Liver (tissue), 9 donors: ENCODE data around the gene SCLY. TPM values are rescaled to one million over a fixed set of nuclear protein-coding genes. Genes with fewer than 3 reads are reported as not detected.

Source experiments
- DNase-seq: peaks from one replicate; pipeline ENCODE4 v3.0.0-alpha.2; 2017; ENCODE audit warnings: low spot score
- H3K27ac ChIP-seq, 2 donors: one replicate each; pipeline ENCODE4 v1.7.0; 2013; ENCODE audit warnings: inconsistent platforms in 2 of 2, low read length in 2 of 2, control low read depth in 1 of 2, low read depth in 1 of 2, mild to moderate bottlenecking in 1 of 2
- H3K27me3 ChIP-seq, 4 donors: one replicate each; pipeline versions ENCODE4 v1.6.1 to v1.7.0; 2013; ENCODE audit warnings: low read length in 3 of 4, inconsistent platforms in 1 of 4, mild to moderate bottlenecking in 1 of 4, moderate library complexity in 1 of 4; ENCODE audit not compliant: control insufficient read depth in 4 of 4, insufficient read depth in 4 of 4
- H3K36me3 ChIP-seq, 4 donors: one replicate each; pipeline versions ENCODE4 v1.6.1 to v1.7.0; 2013; ENCODE audit warnings: low read length in 3 of 4, mild to moderate bottlenecking in 3 of 4, low read depth in 1 of 4, moderate library complexity in 1 of 4; ENCODE audit not compliant: control insufficient read depth in 4 of 4, insufficient read depth in 3 of 4
- H3K4me1 ChIP-seq, 4 donors: one replicate each; pipeline versions ENCODE4 v1.6.1 to v1.7.0; 2013; ENCODE audit warnings: low read length in 3 of 4, mild to moderate bottlenecking in 3 of 4, moderate library complexity in 1 of 4; ENCODE audit not compliant: control insufficient read depth in 4 of 4, insufficient read depth in 4 of 4
- H3K4me3 ChIP-seq, 3 donors: one replicate each; pipeline versions ENCODE4 v1.6.1 to v1.7.0; 2013; ENCODE audit warnings: low read length in 3 of 3, control low read depth in 1 of 3, low read depth in 1 of 3, mild to moderate bottlenecking in 1 of 3
- H3K9ac ChIP-seq, 2 donors: one replicate each; pipeline ENCODE4 v1.7.0; 2013; ENCODE audit warnings: low read length in 2 of 2, mild to moderate bottlenecking in 2 of 2, moderate library complexity in 2 of 2, control low read depth in 1 of 2, low read depth in 1 of 2
- H3K9me3 ChIP-seq, 4 donors: one replicate each; pipeline versions ENCODE4 v1.6.1 to v1.7.0; 2013; ENCODE audit warnings: low read length in 3 of 4; ENCODE audit not compliant: control insufficient read depth in 4 of 4
- CTCF ChIP-seq: fragments of 150-350 bp; IDR thresholded peaks from 2 replicates; pipeline ENCODE4 v1.5.1; 2017; ENCODE audit warnings: improper control_type of control experiment, low read depth, low read length; ENCODE audit not compliant: missing input control
- EGR1 ChIP-seq, 2 donors: IDR thresholded peaks; 2 replicates each; pipeline ENCODE4 v1.6.1; 2016 to 2018; ENCODE audit warnings: antibody characterized with exemption in 2 of 2, low read depth in 2 of 2
- FOXA1 ChIP-seq: IDR thresholded peaks from 2 replicates; pipeline ENCODE4 v1.6.1; 2016; ENCODE audit warnings: antibody characterized with exemption
- FOXA2 ChIP-seq: IDR thresholded peaks from 2 replicates; pipeline ENCODE4 v1.6.1; 2016; ENCODE audit warnings: antibody characterized with exemption
- GABPA ChIP-seq, 2 donors: IDR thresholded peaks in 1 of 2; conservative IDR thresholded peaks in 1 of 2; 2 replicates each; pipeline ENCODE4 v1.6.1; 2016; ENCODE audit warnings: antibody characterized with exemption in 2 of 2, mild to moderate bottlenecking in 1 of 2, moderate library complexity in 1 of 2
- HNF4A ChIP-seq, 2 donors: conservative IDR thresholded peaks; 2 replicates each; pipeline ENCODE4 v1.6.1; 2016; ENCODE audit warnings: antibody characterized with exemption in 2 of 2, mild to moderate bottlenecking in 2 of 2
- HNF4G ChIP-seq: IDR thresholded peaks from 2 replicates; pipeline ENCODE4 v1.6.1; 2016; ENCODE audit warnings: antibody characterized with exemption
- JUND ChIP-seq, 2 donors: IDR thresholded peaks; 2 replicates each; pipeline ENCODE4 v1.6.1; 2016; ENCODE audit warnings: antibody characterized with exemption in 2 of 2
- MAX ChIP-seq: IDR thresholded peaks from 2 replicates; pipeline ENCODE4 v1.6.1; 2016; ENCODE audit warnings: antibody characterized with exemption
- RAD21 ChIP-seq, 2 donors: IDR thresholded peaks; 2 replicates each; pipeline ENCODE4 v1.6.1; 2016; ENCODE audit warnings: antibody characterized with exemption in 2 of 2, mild to moderate bottlenecking in 2 of 2
- REST ChIP-seq: IDR thresholded peaks from 2 replicates; pipeline ENCODE4 v1.6.1; 2016; ENCODE audit warnings: antibody characterized with exemption, mild to moderate bottlenecking
- RXRA ChIP-seq, 2 donors: IDR thresholded peaks; 2 replicates each; pipeline ENCODE4 v1.6.1; 2017 to 2018; ENCODE audit warnings: antibody characterized with exemption in 2 of 2, mild to moderate bottlenecking in 1 of 2
- SP1 ChIP-seq: IDR thresholded peaks from 2 replicates; pipeline ENCODE4 v1.6.1; 2018; ENCODE audit warnings: antibody characterized with exemption, mild to moderate bottlenecking
- YY1 ChIP-seq: IDR thresholded peaks from 2 replicates; pipeline ENCODE4 v1.6.1; 2016; ENCODE audit warnings: antibody characterized with exemption, mild to moderate bottlenecking
- ZBTB33 ChIP-seq: IDR thresholded peaks from 2 replicates; pipeline ENCODE4 v1.6.1; 2016; ENCODE audit warnings: antibody characterized with exemption
- WGBS: extraction: QIAGEN DNeasy Blood & Tissue Kit; methylation state at CpG from one replicate; pipeline ENCODE4 v1.1.7; 2013; 5-methylcytosine and 5-hydroxymethylcytosine counted together
- polyA plus RNA-seq, 2 donors: library from polyadenylated mRNA; stranded (reverse) in 1 of 2; unstranded in 1 of 2; fragments of 200-250 nt in 1 of 2; fragments of >200 nt in 1 of 2; fragmentation: Nextera tagmentation in 1 of 2; extraction: Ambion mirVana in 1 of 2; gene quantifications; one replicate each; pipeline versions ENCODE4 v1.2.1 to v1.2.3, GENCODE V29; 2013 to 2015
- total RNA-seq, 2 donors: library from RNA; depleted of rRNA; stranded (reverse); fragments of >200 nt; gene quantifications; one replicate each; pipeline ENCODE4 v1.2.3, GENCODE V29; 2014
- donor health status: healthy.
- donor health status: healthy.
- donor health status: healthy.
- donor health status: healthy.
- donor health status: healthy.

Gene SCLY
- total and polyA plus RNA-seq, 4 donors, result 21.6 to 39.2 (median 25.0) TPM

GRCh38 chr2:238045575-238045974, 15.2 kb upstream of the SCLY start:
- peaks cover 3 to 19% (median 7%) of the 10 kb centered on the region in 4 donors for H3K36me3 ChIP-seq
- DNase-seq, result no peak

GRCh38 chr2:238046725-238047270, 14.0 kb upstream of the SCLY start:
- no peak for DNase-seq
- peaks cover 2 to 7% (median 3%) of the 10 kb centered on the region in 4 donors for H3K36me3 ChIP-seq
- H3K27ac ChIP-seq, result no peak overlapping the region
- no peaks in the 10 kb centered on the region for H3K27me3 ChIP-seq
- no peaks in the 10 kb centered on the region for H3K9me3 ChIP-seq
- peaks cover 0 to 2% (median 0%) of the 10 kb centered on the region in 4 donors for H3K4me1 ChIP-seq
- H3K9ac ChIP-seq, result no peak overlapping the region
- 95% methylated on average over 2 of the region's 2 CpGs for WGBS
- TF ChIP-seq RXRA (IDR thresholded peaks at IDR 0.05) (no peak), GABPA (IDR thresholded peaks at IDR 0.05 in 1 of 2, conservative IDR thresholded peaks at IDR 0.05 in 1 of 2) (no peak), YY1 (no peak), EGR1 (IDR thresholded peaks at IDR 0.05; ENCODE audit: low read depth in 2 of 2) (no peak), RAD21 (IDR thresholded peaks at IDR 0.05) (no peak), FOXA2 (no peak), MAX (no peak), FOXA1 (no peak), ZBTB33 (no peak)
- no peak overlapping the region for H3K4me3 ChIP-seq

More at GRCh38 chr2:238045575-238045974, 15.2 kb upstream of the SCLY start:
- no peaks in the 10 kb centered on the region for H3K27me3 ChIP-seq
- H3K9ac ChIP-seq, result no peak overlapping the region
- no peak for TF ChIP-seq MAX
- TF ChIP-seq REST, result no peak
- no peak overlapping the region for H3K27ac ChIP-seq
- no peak overlapping the region for H3K4me3 ChIP-seq
- H3K4me1 ChIP-seq, result peaks cover 0 to 2% (median 0%) of the 10 kb centered on the region in 4 donors
- H3K9me3 ChIP-seq, result no peaks in the 10 kb centered on the region

- Histone ChIP-seq H3K9ac (no peak overlapping the region), H3K36me3 (no peaks in the 10 kb centered on the region), H3K27ac (no peak overlapping the region), H3K9me3 (no peaks in the 10 kb centered on the region), H3K4me3 (no peak overlapping the region), H3K27me3 (no peaks in the 10 kb centered on the region), H3K4me1 (peaks cover 0 to 2% (median under 1%) of the 10 kb centered on the region in 4 donors)
- WGBS, result 84% methylated on average over 2 of the region's 2 CpGs
- no peak for DNase-seq
- no peak for TF ChIP-seq JUND (IDR thresholded peaks at IDR 0.05)
- no peak for TF ChIP-seq CTCF
- TF ChIP-seq HNF4G, result no peak
- TF ChIP-seq GABPA (IDR thresholded peaks at IDR 0.05 in 1 of 2, conservative IDR thresholded peaks at IDR 0.05 in 1 of 2), result no peak
- no peak for TF ChIP-seq HNF4A (conservative IDR thresholded peaks at IDR 0.05)
- TF ChIP-seq REST, result no peak
- TF ChIP-seq FOXA1, result no peak
- TF ChIP-seq SP1, result no peak
These were observed 7.5 kb upstream of the SCLY start for GRCh38 chr2:238053191-238053776.
